Esophagus mucosa (tissue), 1 donor: Measurements from ENCODE around the gene GPHN. TPM values are rescaled to one million over a fixed set of nuclear protein-coding genes. Genes with fewer than 3 reads are reported as not detected.

Experiments
- ATAC-seq: fragments of 200-7000 bp; cut with Tn5 transposase; one replicate; pipeline ENCODE4 v1.9.1; 2020
- total RNA-seq: library from RNA; stranded (reverse); gene quantifications from one replicate; pipeline ENCODE4 v1.2.4, GENCODE V29; 2023
- donor health status: DM: yes; HTN: yes; CAD: no.

GPHN gene
- total RNA-seq, 1 donor from 2014 or later, result 18.4 TPM

- no peak for ATAC-seq
Observed at GRCh38 chr14:66601932-66602578, 94.1 kb downstream of the GPHN start.

- peak; percentile 55 for ATAC-seq
Observed at GRCh38 chr14:66603945-66604344, 96.0 kb downstream of the GPHN start.

DNA sequence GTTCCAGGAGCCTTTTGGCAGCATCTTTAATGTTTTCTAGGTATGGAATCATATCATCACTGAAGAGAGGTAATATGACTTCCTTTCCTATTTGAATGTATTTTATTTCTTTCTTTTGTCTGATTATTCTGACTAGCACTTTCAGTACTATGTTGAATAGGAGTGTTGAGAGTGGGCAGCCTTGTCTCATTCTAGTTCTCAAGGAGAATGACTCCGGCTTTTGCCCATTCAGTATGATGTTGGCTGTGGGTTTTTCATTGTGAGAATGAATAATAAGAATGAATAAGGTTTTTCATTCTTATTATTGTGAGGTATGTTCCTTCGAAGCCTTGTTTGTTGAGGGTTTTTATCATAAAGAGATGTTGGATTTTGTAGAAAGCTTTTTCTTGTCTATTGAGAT, 98.9 kb downstream of the GPHN start:
- ATAC-seq, result no peak

DNA sequence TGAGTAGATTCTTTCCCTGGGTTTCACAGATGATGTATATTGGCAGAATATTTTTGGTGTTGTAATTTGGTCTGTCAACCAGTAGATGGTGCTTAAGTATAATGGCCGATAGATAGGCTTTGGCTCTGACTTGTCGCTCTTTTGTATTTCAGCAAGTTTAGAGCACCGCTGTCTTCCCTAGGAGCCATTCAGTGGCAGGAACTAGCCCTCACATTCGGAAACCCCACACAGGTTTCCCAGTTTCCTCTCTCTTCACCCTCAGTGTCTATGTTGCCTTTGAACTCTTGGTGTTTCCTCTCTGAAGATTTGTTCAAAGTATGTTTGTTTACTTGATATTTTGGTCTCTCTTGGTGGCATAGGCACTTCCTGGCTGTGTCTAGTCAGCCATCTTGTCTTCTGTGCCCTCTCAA, 102.2 kb downstream of the GPHN start:
- no peak for ATAC-seq

GRCh38 chr14:66613344-66613743, 105.4 kb downstream of the GPHN start:
- no peak for ATAC-seq

DNA sequence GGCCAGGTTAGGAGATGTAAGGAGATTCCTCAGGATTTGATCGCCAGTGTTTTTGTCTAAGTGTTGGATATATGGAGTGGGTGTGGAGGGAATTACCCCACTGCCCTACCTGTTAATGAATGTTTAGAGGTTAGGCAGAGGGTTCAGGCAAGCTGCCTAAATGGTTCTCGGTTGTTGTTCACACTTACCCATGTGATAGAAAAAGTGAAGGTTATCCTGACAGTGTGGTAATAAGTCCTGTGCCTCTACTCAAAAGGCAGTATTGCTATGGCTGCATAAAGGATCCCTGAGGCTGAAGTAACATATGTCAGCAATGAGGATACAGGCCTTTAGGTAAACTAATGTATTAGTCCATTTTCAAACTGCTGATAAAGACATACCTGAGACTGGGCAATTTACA, 112.0 kb downstream of the GPHN start:
- no peak for ATAC-seq

- ATAC-seq, result no peak
Observed at GRCh38 chr14:66623838-66624237, 115.9 kb downstream of the GPHN start.

DNA sequence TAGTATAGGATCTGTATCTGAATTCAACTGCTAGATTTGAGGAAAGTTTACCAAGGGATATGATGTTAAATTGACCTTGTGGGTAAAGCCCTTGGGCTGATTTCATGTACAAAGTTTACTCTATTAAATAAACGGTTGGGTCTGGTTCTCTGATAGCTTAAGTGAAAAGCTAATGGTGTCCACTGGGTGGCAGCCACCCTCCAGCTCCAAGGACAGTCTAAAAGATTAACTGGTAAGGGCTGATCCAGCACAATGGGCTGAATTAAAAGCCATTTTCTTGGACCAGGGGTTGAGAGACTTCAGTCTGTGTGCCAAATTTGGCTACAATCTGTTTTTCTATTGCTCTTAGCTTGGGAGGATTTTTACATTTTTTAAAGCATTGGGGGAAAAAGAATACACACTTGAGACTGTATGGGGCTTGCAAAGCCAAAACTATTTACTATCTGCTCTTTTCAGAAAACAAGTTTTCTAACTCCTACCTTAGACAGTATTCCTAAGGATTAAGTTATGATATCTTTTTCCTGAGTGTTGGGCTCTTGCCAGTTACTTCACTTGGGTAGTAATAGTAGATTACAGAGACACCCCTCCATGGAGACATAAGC, 116.5 kb downstream of the GPHN start:
- peak; percentile 79 for ATAC-seq

DNA sequence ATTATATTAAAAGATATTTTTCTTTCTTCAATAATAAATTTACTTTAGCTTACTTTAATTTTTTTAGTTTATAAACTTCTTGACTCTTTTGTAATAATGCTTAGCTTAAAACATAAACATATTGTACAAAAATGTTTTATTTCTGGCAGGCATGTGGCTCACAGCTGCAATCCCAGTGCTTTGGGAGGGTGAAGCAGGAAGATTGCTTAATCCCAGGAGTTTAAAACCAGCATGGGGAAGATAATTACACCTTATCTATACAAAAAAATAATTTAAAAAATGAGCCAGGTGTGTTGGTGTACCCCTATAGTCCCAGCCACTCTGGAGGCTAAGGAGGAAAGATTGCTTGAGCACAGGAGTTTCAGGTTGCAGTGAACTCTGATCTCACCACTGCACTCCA, 120.7 kb downstream of the GPHN start:
- ATAC-seq, result no peak

GRCh38 chr14:66629499-66629898, 121.6 kb downstream of the GPHN start:
- no peak for ATAC-seq

DNA sequence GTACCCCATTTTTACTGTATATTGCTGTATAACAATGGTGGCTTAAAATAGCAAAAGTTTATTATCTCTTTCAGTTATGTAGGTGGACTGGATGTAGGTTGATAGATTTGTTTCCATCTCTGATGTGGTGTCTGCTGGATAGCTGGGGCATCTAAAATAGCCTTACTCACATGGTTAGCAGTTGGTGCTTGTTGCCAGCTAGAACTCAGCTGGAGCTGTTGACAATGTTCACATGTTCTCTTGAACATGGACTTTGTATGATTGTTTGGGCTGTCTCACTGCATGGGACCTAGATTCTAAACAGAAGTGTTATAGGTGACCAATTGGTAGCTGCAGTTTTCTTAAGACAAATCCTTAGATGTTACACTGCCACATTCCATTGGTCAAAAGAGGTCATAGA, 126.9 kb downstream of the GPHN start:
- no peak for ATAC-seq

DNA sequence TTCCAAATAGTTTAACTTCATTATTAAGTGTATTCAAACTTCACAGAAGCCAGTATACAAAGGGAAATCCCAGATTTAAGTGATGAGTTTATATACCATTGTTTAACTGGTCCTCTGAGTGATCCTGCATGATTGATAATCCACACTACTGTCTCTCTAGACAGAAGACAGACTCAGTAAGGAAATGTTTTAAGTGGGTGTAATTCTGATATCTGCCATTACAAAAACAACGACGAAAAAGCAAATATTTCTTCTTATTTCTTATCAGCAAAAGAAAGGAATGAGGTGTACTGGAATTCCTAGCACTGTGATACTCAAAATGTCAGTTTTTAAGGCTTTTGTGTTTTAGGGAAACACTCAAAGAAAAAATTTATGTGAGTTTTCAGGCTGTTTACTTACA, 127.5 kb downstream of the GPHN start:
- ATAC-seq, result no peak

GRCh38 chr14:66636240-66636639, 128.3 kb downstream of the GPHN start:
- no peak for ATAC-seq

GRCh38 chr14:66638689-66639088, 130.7 kb downstream of the GPHN start:
- ATAC-seq, result no peak

DNA sequence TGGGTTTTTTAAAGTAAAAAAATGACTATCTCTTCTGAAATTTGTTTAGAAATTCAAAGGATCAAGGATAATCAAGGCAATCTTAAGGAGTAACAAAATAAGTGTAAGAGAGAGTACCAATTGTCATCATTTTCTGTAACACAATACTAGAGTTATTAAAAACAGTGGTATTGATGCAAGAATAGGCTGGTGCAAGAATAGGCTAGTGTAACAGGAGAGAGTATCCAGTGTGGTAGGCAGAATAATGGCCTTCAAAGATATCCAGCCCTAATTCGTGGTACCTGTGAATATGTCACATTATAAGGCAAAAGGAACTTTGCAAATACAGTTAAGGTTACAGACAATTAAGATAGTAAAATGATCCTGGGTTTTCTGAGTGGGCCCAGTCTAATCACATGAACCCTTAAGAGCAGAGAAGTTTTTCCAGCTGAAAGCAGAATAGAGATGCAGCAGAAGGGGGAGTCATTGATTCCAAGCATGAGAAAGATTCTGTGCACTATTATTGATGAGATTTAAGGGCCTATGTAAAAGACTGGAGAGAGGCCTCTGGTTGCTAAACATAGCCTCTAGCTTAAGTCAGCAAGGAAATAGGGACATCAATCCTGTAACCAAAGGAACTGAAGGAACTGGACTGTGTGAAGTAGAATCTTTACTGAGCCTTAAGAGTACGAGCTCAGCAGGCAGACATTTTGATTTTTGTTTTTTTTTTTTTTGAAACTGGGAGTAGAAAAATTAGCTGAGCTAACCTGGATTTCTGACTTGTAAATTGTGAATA, 134.1 kb downstream of the GPHN start:
- no peak for ATAC-seq

DNA sequence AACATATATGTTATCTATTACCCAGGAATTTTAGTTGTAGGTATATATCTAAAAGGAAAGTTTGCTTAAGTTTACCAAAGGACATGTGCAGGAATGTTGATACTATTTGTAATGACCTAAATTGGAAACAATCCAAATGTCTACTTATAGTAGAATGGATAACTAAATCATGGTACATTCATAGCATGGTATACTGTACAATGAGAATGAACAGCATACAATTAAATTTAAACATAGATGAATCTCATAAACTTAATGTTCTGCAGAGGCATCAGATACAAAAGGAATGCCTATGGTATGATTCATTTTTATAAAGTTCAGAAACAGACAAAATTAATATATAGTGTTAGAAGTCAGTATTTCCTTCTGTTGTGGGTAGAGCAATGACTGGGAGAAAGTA, 135.4 kb downstream of the GPHN start:
- no peak for ATAC-seq

- ATAC-seq, result no peak
Observed at GRCh38 chr14:66645716-66646115, 137.8 kb downstream of the GPHN start.

DNA sequence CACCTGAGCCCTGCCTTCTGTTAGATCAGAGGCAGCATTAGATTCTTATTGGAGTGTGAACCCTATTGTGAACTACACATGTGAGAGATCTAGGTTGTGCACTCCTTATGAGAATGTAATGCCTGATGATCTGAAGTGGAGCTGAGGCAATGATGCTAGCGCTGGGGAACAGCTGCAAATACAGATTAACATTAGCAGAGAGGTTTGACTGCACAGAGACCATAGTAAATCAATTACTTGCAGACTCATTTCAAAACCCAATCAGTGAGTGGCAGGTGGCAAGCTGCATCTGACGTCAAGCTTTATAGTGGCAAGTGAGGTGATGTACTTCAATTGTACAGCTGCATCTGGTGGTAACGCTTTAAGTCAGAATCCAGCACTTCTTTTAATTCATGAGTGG, 141.6 kb downstream of the GPHN start:
- no peak for ATAC-seq

GRCh38 chr14:66650491-66650911, 142.6 kb downstream of the GPHN start:
- ATAC-seq, result no peak

- ATAC-seq, result no peak
Observed at GRCh38 chr14:66651536-66652220, 143.7 kb downstream of the GPHN start.

DNA sequence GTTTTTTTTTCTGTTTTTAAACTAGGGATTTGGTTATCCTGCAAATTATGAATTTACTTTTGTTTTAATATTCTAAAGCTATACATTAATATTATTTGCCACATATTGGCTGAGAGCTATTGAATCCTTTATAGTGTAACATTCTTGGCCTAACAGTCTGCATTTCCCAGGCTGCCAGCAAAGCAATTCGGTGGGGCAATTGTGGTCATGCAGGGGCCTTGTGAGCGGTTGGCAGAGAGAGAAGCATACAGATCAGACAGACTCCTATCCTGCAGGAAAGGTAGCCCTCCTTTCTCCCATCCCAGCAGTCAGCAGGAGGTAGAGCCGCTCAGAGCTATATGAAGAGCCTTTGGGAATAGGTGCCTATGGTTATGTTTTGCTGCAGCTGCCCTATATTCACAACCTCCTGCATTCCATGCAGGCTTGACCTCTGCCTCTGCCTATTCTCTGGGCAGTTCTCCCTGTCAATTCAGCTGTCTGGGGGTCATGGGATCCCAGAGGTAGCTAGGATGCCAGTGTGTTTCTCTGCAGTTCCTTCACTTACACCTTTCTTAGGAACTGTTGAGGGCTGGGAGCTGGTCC, 144.7 kb downstream of the GPHN start:
- no peak for ATAC-seq

- no peak for ATAC-seq
Observed at GRCh38 chr14:66657780-66658179, 149.8 kb downstream of the GPHN start.

DNA sequence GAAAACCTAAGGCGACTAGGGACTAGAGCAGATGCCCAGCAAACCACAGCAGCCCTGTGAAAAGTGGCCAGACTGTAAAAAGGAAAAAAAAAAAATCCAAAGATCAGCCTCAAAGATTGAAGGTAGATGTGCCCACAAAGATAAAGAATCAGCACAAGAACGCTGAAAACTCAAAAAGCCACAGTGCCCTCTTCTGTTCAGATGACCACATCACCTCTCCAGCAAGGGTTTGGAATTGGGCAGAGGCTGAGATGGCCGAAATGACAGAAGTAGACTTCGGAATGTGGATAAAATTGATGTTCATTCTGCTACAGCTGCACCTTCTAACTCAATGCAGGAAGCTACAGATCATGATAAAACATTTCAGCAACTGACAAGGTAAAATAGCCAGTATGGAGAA, 154.4 kb downstream of the GPHN start:
- no peak for ATAC-seq
